Measurements from ENCODE around the gene HOXC12. TPM values are rescaled to one million over a fixed set of nuclear protein-coding genes. Genes with fewer than 3 reads are reported as not detected.

The HOXC12 gene
- total and polyA plus RNA-seq, 2 of the 8 experiments (the other 6 are each of a cell fraction or from before 2014, with no cell fraction given) = not detected

GRCh38 chr12:54004841-54005530, 50.3 kb downstream of the HOXC12 start:
- no peak overlapping the region for H4K8ac ChIP-seq (ENCODE audit: extremely low read depth, insufficient read depth, low read length)
- no peak overlapping the region for H3K56ac ChIP-seq (replicated peaks; ENCODE audit: insufficient read length, low read depth, low read length)
- H3K4me2 ChIP-seq (ENCODE audit: insufficient read depth in 1 of 2, low read depth in 2 of 2, low read length in 2 of 2) = no peak overlapping the region
- peaks cover 0 to 34% of the 10 kb centered on the region in 2 experiments for H4K20me1 ChIP-seq (replicated peaks in 1 of 2; ENCODE audit: control insufficient read depth in 1 of 2, insufficient read depth in 2 of 2, low read length in 2 of 2)
- H2AFZ ChIP-seq (ENCODE audit: low read length) = no peak overlapping the region
- WGBS, 2 experiments (ENCODE audit: extremely low coverage in 1 of 2, insufficient coverage in 1 of 2, insufficient read length in 1 of 2, insufficient replicate concordance in 2 of 2, low coverage in 1 of 2, low lambda C conversion rate in 2 of 2, missing lambda C conversion rate in 1 of 2) = 21% methylated on average over 31 of the region's 31 CpGs; no CpG with 5 or more reads in 1 of the 2 experiments
- no peak overlapping the region for H4K5ac ChIP-seq (ENCODE audit: insufficient read length, low read depth, low read length)
- TF ChIP-seq EGR1 (IDR thresholded peaks at IDR 0.05; ENCODE audit: borderline replicate concordance, low read depth, low read length) (no peak), KDM5A (IDR thresholded peaks at IDR 0.05; ENCODE audit: low read length) (no peak), PHF8 (conservative IDR thresholded peaks at IDR 0.05; ENCODE audit: low read depth, low read length) (no peak), SUZ12 (IDR thresholded peaks at IDR 0.05; ENCODE audit: low read length) (peak; percentile 93), USF2 (IDR thresholded peaks at IDR 0.05; ENCODE audit: low read length) (no peak), EZH2 (IDR thresholded peaks at IDR 0.05; ENCODE audit: low read depth, low read length, severe bottlenecking) (peak; percentile 93)
- H3K4me1 ChIP-seq (replicated peaks in 1 of 4; ENCODE audit: control insufficient read depth in 3 of 4, insufficient read depth in 4 of 4, low read length in 3 of 4) = peaks cover 0 to 9% (median 1%) of the 10 kb centered on the region in 4 experiments; a peak in 3 of 7 replicates
- H3K9me3 ChIP-seq (ENCODE audit: insufficient read depth in 2 of 2, low read depth in 1 of 2, low read length in 1 of 2) = no peaks in the 10 kb centered on the region
- no peaks in the 10 kb centered on the region for H3K79me1 ChIP-seq (ENCODE audit: low read depth, low read length)
- H3K27me3 ChIP-seq (replicated peaks in 1 of 4; ENCODE audit: control insufficient read depth in 3 of 4, extremely low read depth in 1 of 4, insufficient read depth in 3 of 4, low read length in 3 of 4) = peaks cover 97 to 100% (median 100%) of the 10 kb centered on the region in 4 experiments
- H3K9ac ChIP-seq (replicated peaks in 1 of 4; ENCODE audit: extremely low read depth in 1 of 4, low read depth in 3 of 4, low read length in 3 of 4) = no peak overlapping the region
- H2BK5ac ChIP-seq (ENCODE audit: low read depth, low read length) = no peak overlapping the region
- no peak overlapping the region for H3K4me3 ChIP-seq (ENCODE audit: extremely low read depth in 1 of 4, insufficient read depth in 2 of 4, low read depth in 3 of 4, low read length in 4 of 4)
- H2BK15ac ChIP-seq (ENCODE audit: low read length) = no peak overlapping the region
- FAIRE-seq (no peak), DNase-seq (ENCODE audit: low read depth in 1 of 2, low spot score in 2 of 2) (no peak)
- H3K23me2 ChIP-seq (ENCODE audit: low read depth, low read length) = peaks cover 2% of the 10 kb centered on the region; the same call in 1 of the 2 replicates
- no peak overlapping the region for H2BK20ac ChIP-seq (ENCODE audit: low read length)
- H2BK120ac ChIP-seq (replicated peaks; ENCODE audit: low read depth, low read length) = no peak overlapping the region
- H3K23ac ChIP-seq (ENCODE audit: insufficient read length) = no peak overlapping the region
- CTCF ChIA-PET (ENCODE audit: partially characterized antibody) = interaction anchor here (0.8 to 11.3 kb wide), 25 partner anchors 8 to 374 kb away, joined by 3 to 172 read pairs (median 7); partner anchors contain the start of genes HOXC10, HOXC4, HOXC5 and HOXC6
- H2BK12ac ChIP-seq (ENCODE audit: low read depth, low read length) = no peak overlapping the region
- H3K18ac ChIP-seq (ENCODE audit: extremely low read depth, low read length) = no peak overlapping the region
- no peak overlapping the region for H4K91ac ChIP-seq (replicated peaks; ENCODE audit: insufficient read length, low read length)
- POLR2A ChIA-PET (ENCODE audit: partially characterized antibody) = interaction anchor here (1.0 kb wide), 1 partner anchor 22 kb away, joined by 3 read pairs; no protein-coding TSS in a partner anchor
- H3K36me3 ChIP-seq (ENCODE audit: control insufficient read depth in 2 of 4, insufficient read depth in 4 of 4, low read length in 3 of 4) = peaks cover 0 to 2% (median 0%) of the 10 kb centered on the region in 4 experiments; a peak in 1 of 8 replicates
- H3K79me2 ChIP-seq (ENCODE audit: control insufficient read depth in 1 of 2, insufficient read depth in 2 of 2, low read length in 2 of 2) = no peaks in the 10 kb centered on the region
- H3K4ac ChIP-seq (replicated peaks; ENCODE audit: insufficient read length, low read depth, low read length) = no peak overlapping the region
- H3K14ac ChIP-seq (ENCODE audit: insufficient read length) = no peak overlapping the region
- H3K27ac ChIP-seq (ENCODE audit: low read depth, low read length) = no peak overlapping the region
- H2AK5ac ChIP-seq (ENCODE audit: low read depth, low read length) = no peak overlapping the region

All from H1 (cell line).